HG03103 (cell line): Measurements from ENCODE around the gene NBEA.

ENCODE experiments used
- ATAC-seq: cut with Tn5 transposase; IDR thresholded peaks from one replicate; pipeline ENCODE4 v1.9.1; 2021; ENCODE audit warnings: low read depth; ENCODE audit not compliant: unreplicated experiment

NBEA gene

GRCh38 chr13:35484384-35484783, 542.3 kb downstream of the NBEA start:
- ATAC-seq = no peak

GRCh38 chr13:35485424-35485823, 543.4 kb downstream of the NBEA start:
- no peak for ATAC-seq

GRCh38 chr13:35489050-35489449, 547.0 kb downstream of the NBEA start:
- no peak for ATAC-seq

- ATAC-seq = no peak
These were observed 553.9 kb downstream of the NBEA start for GRCh38 chr13:35496006-35496405.

- no peak for ATAC-seq
These were observed 554.8 kb downstream of the NBEA start for GRCh38 chr13:35496761-35497386.

GRCh38 chr13:35498231-35498630, 556.2 kb downstream of the NBEA start:
- ATAC-seq = no peak

- no peak for ATAC-seq
These were observed 557.2 kb downstream of the NBEA start for GRCh38 chr13:35499196-35499662.

GRCh38 chr13:35499676-35500075, 557.6 kb downstream of the NBEA start:
- ATAC-seq = no peak

- no peak for ATAC-seq
These were observed 558.1 kb downstream of the NBEA start for GRCh38 chr13:35500144-35500543.

GRCh38 chr13:35501661-35502235, 559.7 kb downstream of the NBEA start:
- ATAC-seq = no peak

- no peak for ATAC-seq
These were observed 560.4 kb downstream of the NBEA start for GRCh38 chr13:35502456-35502855.

GRCh38 chr13:35512271-35512920, 570.3 kb downstream of the NBEA start:
- ATAC-seq = no peak

- no peak for ATAC-seq
These were observed 572.0 kb downstream of the NBEA start for GRCh38 chr13:35514061-35514477.

- no peak for ATAC-seq
These were observed 572.9 kb downstream of the NBEA start for GRCh38 chr13:35514801-35515502.

GRCh38 chr13:35518337-35518946, 576.4 kb downstream of the NBEA start:
- ATAC-seq = no peak

- no peak for ATAC-seq
These were observed 582.1 kb downstream of the NBEA start for GRCh38 chr13:35524171-35524570.

- no peak for ATAC-seq
These were observed 584.5 kb downstream of the NBEA start for GRCh38 chr13:35526577-35526976.

GRCh38 chr13:35527451-35527850, 585.4 kb downstream of the NBEA start:
- no peak for ATAC-seq

GRCh38 chr13:35530147-35530546, 588.1 kb downstream of the NBEA start:
- ATAC-seq = no peak

- ATAC-seq = no peak
These were observed 588.5 kb downstream of the NBEA start for GRCh38 chr13:35530581-35530980.

GRCh38 chr13:35531526-35531925, 589.5 kb downstream of the NBEA start:
- ATAC-seq = no peak
